WTC11 (cell line): ENCODE measurements around the gene WIPF3. TPM values are rescaled to one million over a fixed set of nuclear protein-coding genes. Genes with fewer than 3 reads are reported as not detected.

Experiments used
- ATAC-seq: fragments of 200-7000 bp; cut with Tn5 transposase; 2 replicates; pipeline ENCODE4 v1.10.0; 2021; ENCODE audit warnings: mild to moderate bottlenecking, moderate library complexity
- CTCF ChIA-PET: fragments of 300-600 bp; sonication (Branson Sonifier 250); formaldehyde crosslinking; loops from one replicate; lab custom pipeline; 2021; ENCODE audit warnings: antibody characterized with exemption; lab: Charles Lee
- POLR2A ChIA-PET: fragments of 350-600 bp; sonication (Branson Sonifier 250); formaldehyde crosslinking; loops from one replicate; lab custom pipeline; 2021; ENCODE audit warnings: antibody characterized with exemption; lab: Charles Lee
- DNase-seq: peaks from one replicate; pipeline ENCODE4 v3.0.0; 2021; ENCODE audit warnings: low spot score
- H3K27ac Mint-ChIP-seq: 2 replicates; pipeline ENCODE4 v1.8.0; 2021; ENCODE audit warnings: mixed read lengths
- H3K27me3 Mint-ChIP-seq: 2 replicates; pipeline ENCODE4 v1.8.0; 2021; ENCODE audit warnings: low read depth, mild to moderate bottlenecking, moderate library complexity, mixed read lengths
- H3K36me3 Mint-ChIP-seq: 2 replicates; pipeline ENCODE4 v1.8.0; 2021; ENCODE audit warnings: mixed read lengths
- H3K4me1 Mint-ChIP-seq: 2 replicates; pipeline ENCODE4 v1.8.0; 2022; ENCODE audit warnings: mixed read lengths
- H3K4me3 Mint-ChIP-seq: 2 replicates; pipeline ENCODE4 v1.8.0; 2021; ENCODE audit warnings: mild to moderate bottlenecking, moderate library complexity, mixed read lengths
- H3K9me3 Mint-ChIP-seq: 2 replicates; pipeline ENCODE4 v1.8.0; 2021; ENCODE audit warnings: mixed read lengths
- E2F1 ChIP-seq: sonication (generic); formaldehyde crosslinking; IDR thresholded peaks from 2 replicates; pipeline ENCODE4 v1.8.0; 2022; ENCODE audit warnings: mild to moderate bottlenecking, missing genetic modification reagents
- E2F4 ChIP-seq: sonication (generic); formaldehyde crosslinking; IDR thresholded peaks from 2 replicates; pipeline ENCODE4 v1.8.1; 2022; ENCODE audit warnings: low read depth, mild to moderate bottlenecking, moderate library complexity, missing genetic modification reagents, borderline replicate concordance
- HMGA2 ChIP-seq: fragments of 250-450 bp; sonication (Bioruptor Pico); IDR thresholded peaks from 2 replicates; pipeline ENCODE4 v1.4.0; 2021; ENCODE audit warnings: mild to moderate bottlenecking, moderate library complexity
- IRF1 ChIP-seq: sonication (generic); formaldehyde crosslinking; IDR thresholded peaks from 2 replicates; pipeline ENCODE4 v1.8.0; 2023; ENCODE audit warnings: missing genetic modification reagents
- JAZF1 ChIP-seq: fragments of 250-450 bp; sonication (Bioruptor Pico); IDR thresholded peaks from 2 replicates; pipeline ENCODE4 v1.9.0; 2021; ENCODE audit warnings: moderate library complexity, mild to moderate bottlenecking, inconsistent platforms
- MLX ChIP-seq: sonication (generic); formaldehyde crosslinking; IDR thresholded peaks from 2 replicates; pipeline ENCODE4 v1.8.1; 2023; ENCODE audit warnings: mild to moderate bottlenecking, missing genetic modification reagents, moderate library complexity
- NR3C1 ChIP-seq: sonication (generic); formaldehyde crosslinking; conservative IDR thresholded peaks from 2 replicates; pipeline ENCODE4 v1.8.1; 2023; ENCODE audit warnings: low read depth, mild to moderate bottlenecking, missing genetic modification reagents
- OVOL2 ChIP-seq: fragments of 250-450 bp; sonication (Bioruptor Pico); IDR thresholded peaks from 2 replicates; pipeline ENCODE4 v1.9.0; 2021; ENCODE audit warnings: mild to moderate bottlenecking, borderline replicate concordance
- PRRX2 ChIP-seq: fragments of 250-450 bp; sonication (Bioruptor Pico); IDR thresholded peaks from 2 replicates; pipeline ENCODE4 v1.8.0; 2021; ENCODE audit warnings: mild to moderate bottlenecking
- SP1 ChIP-seq: sonication (generic); formaldehyde crosslinking; conservative IDR thresholded peaks from 2 replicates; pipeline ENCODE4 v1.8.1; 2022; ENCODE audit warnings: missing genetic modification reagents
- STAT6 ChIP-seq: sonication (generic); formaldehyde crosslinking; conservative IDR thresholded peaks from 2 replicates; pipeline ENCODE4 v1.8.1; 2023; ENCODE audit warnings: mild to moderate bottlenecking, low read depth, missing genetic modification reagents, moderate library complexity
- TCF7 ChIP-seq: sonication (generic); formaldehyde crosslinking; IDR thresholded peaks from 2 replicates; pipeline ENCODE4 v1.8.0; 2022; ENCODE audit warnings: mild to moderate bottlenecking, low read depth, missing genetic modification reagents, moderate library complexity
- ZBTB43 ChIP-seq: sonication (generic); formaldehyde crosslinking; IDR thresholded peaks from 2 replicates; pipeline ENCODE4 v1.8.1; 2023; ENCODE audit warnings: mild to moderate bottlenecking, missing genetic modification reagents
- ZNF219 ChIP-seq: sonication (generic); formaldehyde crosslinking; IDR thresholded peaks from 2 replicates; pipeline ENCODE4 v1.8.0; 2023; ENCODE audit warnings: missing genetic modification reagents, mild to moderate bottlenecking, borderline replicate concordance
- ZNF232 ChIP-seq: sonication (generic); formaldehyde crosslinking; IDR thresholded peaks from 2 replicates; pipeline ENCODE4 v1.8.0; 2022; ENCODE audit warnings: mild to moderate bottlenecking, missing genetic modification reagents
- ZNF263 ChIP-seq: sonication (generic); formaldehyde crosslinking; IDR thresholded peaks from 2 replicates; pipeline ENCODE4 v1.8.1; 2022; ENCODE audit warnings: low read depth, mild to moderate bottlenecking, moderate library complexity, missing genetic modification reagents
- ZNF532 ChIP-seq: fragments of 250-450 bp; sonication (Bioruptor Pico); IDR thresholded peaks from 2 replicates; pipeline ENCODE4 v1.9.0; 2021; ENCODE audit warnings: mild to moderate bottlenecking, borderline replicate concordance
- ZSCAN18 ChIP-seq: fragments of 250-450 bp; sonication (Bioruptor Pico); IDR thresholded peaks from 2 replicates; pipeline ENCODE4 v2.1.2; 2022; ENCODE audit warnings: mild to moderate bottlenecking, moderate library complexity
- total RNA-seq: library from RNA; stranded (reverse); gene quantifications from 3 replicates; pipeline ENCODE4 v1.2.3, GENCODE V29; 2021

Gene WIPF3
- total RNA-seq, 1 experiment from 2014 or later = 9.9 TPM

- no peaks in the 10 kb centered on the region for H3K9me3 Mint-ChIP-seq
- ChIA-PET CTCF (no interaction called here), POLR2A (no interaction called here)
- H3K4me1 Mint-ChIP-seq = peaks cover 13% of the 10 kb centered on the region
- no peak for ATAC-seq
- H3K27ac Mint-ChIP-seq = no peak overlapping the region
- no peak for TF ChIP-seq ZNF532 (CRISPR knock-in tag)
- TF ChIP-seq OVOL2 (CRISPR knock-in tag) = no peak
- TF ChIP-seq ZNF219 = no peak
- no peak for TF ChIP-seq ZBTB43 (CRISPR knock-in tag)
- TF ChIP-seq IRF1 = no peak
- no peak for TF ChIP-seq NR3C1 (CRISPR knock-in tag)
- TF ChIP-seq PRRX2 (CRISPR knock-in tag) = no peak
- no peak for TF ChIP-seq STAT6
- no peak for TF ChIP-seq ZNF232 (CRISPR knock-in tag)
- no peak for TF ChIP-seq E2F4
- no peak for TF ChIP-seq HMGA2 (CRISPR knock-in tag)
- TF ChIP-seq ZNF263 (CRISPR knock-in tag) = no peak
- TF ChIP-seq JAZF1 (CRISPR knock-in tag) = no peak
- no peak for TF ChIP-seq SP1
- TF ChIP-seq, all 79 proteins: peak for 0
- Mint-ChIP-seq H3K4me3 (no peak overlapping the region), H3K36me3 (no peaks in the 10 kb centered on the region), H3K27me3 (no peaks in the 10 kb centered on the region; the same call in 1 of the 2 replicates)
- DNase-seq = no peak
Measured at GRCh38 chr7:29848941-29849340, 42.6 kb downstream of the WIPF3 start.

GRCh38 chr7:29851487-29851886, 45.2 kb downstream of the WIPF3 start:
- Mint-ChIP-seq H3K36me3 (no peaks in the 10 kb centered on the region), H3K4me3 (no peak overlapping the region)
- no peak for TF ChIP-seq ZSCAN18 (CRISPR knock-in tag)
- TF ChIP-seq ZNF219 = no peak
- TF ChIP-seq E2F1 = no peak
- TF ChIP-seq TCF7 (CRISPR knock-in tag) = no peak
- no peak for TF ChIP-seq MLX (CRISPR knock-in tag)

More at GRCh38 chr7:29851487-29851886, 45.2 kb downstream of the WIPF3 start:
- H3K27ac Mint-ChIP-seq = no peak overlapping the region
- CTCF ChIA-PET = interaction anchor here (0.6 kb wide), 1 partner anchor 391 kb away, joined by 3 read pairs; no protein-coding TSS in a partner anchor
- POLR2A ChIA-PET = interaction anchor here (0.6 kb wide), 1 partner anchor 20 kb away, joined by 3 read pairs; no protein-coding TSS in a partner anchor
- H3K27me3 Mint-ChIP-seq = no peaks in the 10 kb centered on the region; the same call in 1 of the 2 replicates
- H3K4me1 Mint-ChIP-seq = peaks cover 24% of the 10 kb centered on the region
- no peak for DNase-seq
- ATAC-seq = no peak
- no peaks in the 10 kb centered on the region for H3K9me3 Mint-ChIP-seq
